Measurements from ENCODE around the gene GALNT2.

- TF ChIP-seq EZH2 (optimal IDR thresholded peaks at IDR 0.05; ENCODE audit: low read depth, low read length) (no peak), CTCF (IDR thresholded peaks at IDR 0.05; ENCODE audit: low read length) (no peak)
Observed at GRCh38 chr1:230037261-230037660, 29.8 kb upstream of the GALNT2 start.

All from MM.1S (cell line).